Right lobe of liver (tissue), 4 donors: ENCODE measurements around the gene FOXC1.

ENCODE experiments used
- POLR2A ChIP-seq: fragments of 450-650 bp; IDR thresholded peaks from one replicate; pipeline ENCODE4 v1.6.1; 2017; ENCODE audit warnings: antibody characterized with exemption, mild to moderate bottlenecking
- TF ChIP-seq, protein P1 (sequence below), 4 donors: fragments of 200-600 bp in 3 of 4; fragments of 450-650 bp in 1 of 4; IDR thresholded peaks; one replicate each; pipeline versions ENCODE4 v1.5.1 to v1.8.0; 2016 to 2022; ENCODE audit warnings: antibody characterized with exemption in 4 of 4, mild to moderate bottlenecking in 2 of 4
- donor health status: DM: no; HTN: no; CAD: no.
- donor health status: DM: no; HTN: no; CAD: no.
- donor health status: DM: no; HTN: yes; CAD: no.

DNA sequence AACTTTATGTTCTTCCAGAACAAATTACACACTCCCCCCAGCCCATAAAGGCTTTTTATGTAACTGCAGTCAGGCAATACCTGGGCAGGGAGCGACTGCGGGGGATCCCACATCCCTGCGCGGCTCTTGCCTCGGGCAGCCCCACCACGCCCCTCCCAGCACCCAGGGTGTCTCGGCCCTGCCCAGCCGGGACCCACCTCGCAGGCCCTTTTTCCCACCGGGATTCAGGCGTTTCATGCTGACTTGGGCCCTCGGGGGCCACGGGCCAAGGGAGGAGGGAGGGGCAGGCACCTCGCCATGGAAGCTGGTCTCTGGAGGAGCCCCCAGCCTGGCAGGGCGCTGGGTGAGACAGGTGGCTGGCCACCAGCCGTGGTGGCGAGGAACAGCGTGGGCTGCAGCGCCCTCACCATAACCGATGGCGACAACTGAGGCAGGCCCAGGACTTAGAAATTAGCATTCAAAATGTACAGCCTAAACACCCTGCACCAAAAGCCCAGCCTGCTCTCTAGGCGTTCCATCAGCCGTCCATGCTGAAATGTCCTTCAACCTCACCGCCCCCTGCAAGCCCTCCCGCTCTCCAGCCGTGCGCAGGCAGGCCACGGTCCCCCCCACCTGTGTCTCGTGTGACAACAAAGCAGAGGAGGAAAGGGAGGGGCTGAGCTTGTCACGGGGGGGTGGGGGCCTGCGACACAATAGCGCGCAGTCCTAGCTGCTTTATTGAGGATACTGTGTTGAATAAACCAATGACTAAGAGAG is 15.1 kb upstream of the FOXC1 start:
- TF ChIP-seq, protein P1, sequence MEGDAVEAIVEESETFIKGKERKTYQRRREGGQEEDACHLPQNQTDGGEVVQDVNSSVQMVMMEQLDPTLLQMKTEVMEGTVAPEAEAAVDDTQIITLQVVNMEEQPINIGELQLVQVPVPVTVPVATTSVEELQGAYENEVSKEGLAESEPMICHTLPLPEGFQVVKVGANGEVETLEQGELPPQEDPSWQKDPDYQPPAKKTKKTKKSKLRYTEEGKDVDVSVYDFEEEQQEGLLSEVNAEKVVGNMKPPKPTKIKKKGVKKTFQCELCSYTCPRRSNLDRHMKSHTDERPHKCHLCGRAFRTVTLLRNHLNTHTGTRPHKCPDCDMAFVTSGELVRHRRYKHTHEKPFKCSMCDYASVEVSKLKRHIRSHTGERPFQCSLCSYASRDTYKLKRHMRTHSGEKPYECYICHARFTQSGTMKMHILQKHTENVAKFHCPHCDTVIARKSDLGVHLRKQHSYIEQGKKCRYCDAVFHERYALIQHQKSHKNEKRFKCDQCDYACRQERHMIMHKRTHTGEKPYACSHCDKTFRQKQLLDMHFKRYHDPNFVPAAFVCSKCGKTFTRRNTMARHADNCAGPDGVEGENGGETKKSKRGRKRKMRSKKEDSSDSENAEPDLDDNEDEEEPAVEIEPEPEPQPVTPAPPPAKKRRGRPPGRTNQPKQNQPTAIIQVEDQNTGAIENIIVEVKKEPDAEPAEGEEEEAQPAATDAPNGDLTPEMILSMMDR (IDR thresholded peaks at IDR 0.05): no peak
- no peak for TF ChIP-seq POLR2A
